GM18508 (cell line): Measurements from ENCODE around the gene DDX47.
"Not testable (repeated sequence)": the region's sequence is repeated elsewhere in the genome, so short reads cannot be mapped to it uniquely, and the experiment has no call there.

Source experiments
- ATAC-seq: cut with Tn5 transposase; IDR thresholded peaks from one replicate; pipeline ENCODE4 v1.9.1; 2021; ENCODE audit warnings: moderate number of reproducible peaks; ENCODE audit not compliant: insufficient read depth, unreplicated experiment

Gene DDX47

GRCh38 chr12:12796928-12797793, 16.0 kb upstream of the DDX47 start:
- no peak for ATAC-seq

- ATAC-seq: no peak
Observed at GRCh38 chr12:12797794-12798152, 15.4 kb upstream of the DDX47 start.

GRCh38 chr12:12798480-12798879, 14.7 kb upstream of the DDX47 start:
- ATAC-seq: no peak

GRCh38 chr12:12799163-12799920, 13.8 kb upstream of the DDX47 start:
- ATAC-seq: no peak

GRCh38 chr12:12800406-12801180, 12.6 kb upstream of the DDX47 start:
- no peak for ATAC-seq

GRCh38 chr12:12801656-12802055, 11.5 kb upstream of the DDX47 start:
- ATAC-seq: not testable (repeated sequence)

GRCh38 chr12:12803186-12803585, 10.0 kb upstream of the DDX47 start:
- peak; percentile 90 for ATAC-seq

- ATAC-seq: no peak
Observed at GRCh38 chr12:12804011-12804410, 9.1 kb upstream of the DDX47 start.

- ATAC-seq: no peak
Observed at GRCh38 chr12:12804432-12804886, 8.7 kb upstream of the DDX47 start.

- ATAC-seq: no peak
Observed at GRCh38 chr12:12806784-12807516, 6.2 kb upstream of the DDX47 start.

- ATAC-seq: not testable (repeated sequence)
Observed at GRCh38 chr12:12807517-12807903, 5.6 kb upstream of the DDX47 start.

- no peak for ATAC-seq
Observed at GRCh38 chr12:12807970-12808702, 5.0 kb upstream of the DDX47 start.

GRCh38 chr12:12810553-12811021, 2.6 kb upstream of the DDX47 start:
- no peak for ATAC-seq

GRCh38 chr12:12811343-12811742, 1.8 kb upstream of the DDX47 start:
- no peak for ATAC-seq

GRCh38 chr12:12812174-12812573, 972 bp upstream of the DDX47 start:
- no peak for ATAC-seq

- ATAC-seq: no peak
Observed at GRCh38 chr12:12812618-12813119, 477 bp upstream of the DDX47 start.

- ATAC-seq: no peak
Observed at GRCh38 chr12:12817616-12818015, 4.5 kb downstream of the DDX47 start.

GRCh38 chr12:12818701-12819100, 5.6 kb downstream of the DDX47 start:
- no peak for ATAC-seq

GRCh38 chr12:12819221-12819620, 6.1 kb downstream of the DDX47 start:
- ATAC-seq: no peak
